H9 (cell line): ENCODE data around the gene BEST3. TPM values are rescaled to one million over a fixed set of nuclear protein-coding genes. Genes with fewer than 3 reads are reported as not detected.

Experiments used
- DNase-seq: peaks from one replicate; pipeline ENCODE4 v3.0.0-alpha.2; 2017
- H2AFZ ChIP-seq: one replicate; pipeline ENCODE4 v1.6.1; 2013; ENCODE audit warnings: mild to moderate bottlenecking, low read length, control low read depth, moderate library complexity
- H2AK5ac ChIP-seq: 2 replicates; pipeline ENCODE4 v1.6.1; 2013; ENCODE audit warnings: low read length, control low read depth, mixed read lengths; ENCODE audit not compliant: insufficient read length
- H2BK120ac ChIP-seq: one replicate; pipeline ENCODE4 v1.6.1; 2013; ENCODE audit warnings: low read depth, mild to moderate bottlenecking, low read length, control low read depth, inconsistent platforms; ENCODE audit not compliant: poor library complexity, severe bottlenecking
- H2BK12ac ChIP-seq: 2 replicates; pipeline ENCODE4 v1.6.1; 2013; ENCODE audit warnings: low read length, control low read depth, mixed read lengths, low read depth; ENCODE audit not compliant: insufficient read length
- H2BK15ac ChIP-seq: 2 replicates; pipeline ENCODE4 v1.6.1; 2013; ENCODE audit warnings: low read depth, low read length, control low read depth
- H2BK20ac ChIP-seq: one replicate; pipeline ENCODE4 v1.6.1; 2013; ENCODE audit warnings: low read depth, mild to moderate bottlenecking, low read length, control low read depth, inconsistent platforms; ENCODE audit not compliant: poor library complexity, severe bottlenecking
- H2BK5ac ChIP-seq: 2 replicates; pipeline ENCODE4 v1.6.1; 2013; ENCODE audit warnings: low read length, control low read depth, mixed read lengths; ENCODE audit not compliant: insufficient read length
- H3K14ac ChIP-seq: 2 replicates; pipeline ENCODE4 v1.6.1; 2013; ENCODE audit warnings: low read length, control low read depth; ENCODE audit not compliant: insufficient read depth
- H3K18ac ChIP-seq: 2 replicates; pipeline ENCODE4 v1.6.1; 2013; ENCODE audit warnings: low read depth, mild to moderate bottlenecking, mixed read lengths, low read length, control low read depth; ENCODE audit not compliant: insufficient read length
- H3K23ac ChIP-seq: 2 replicates; pipeline ENCODE4 v1.6.1; 2013; ENCODE audit warnings: low read length, control low read depth, mixed read lengths, low read depth; ENCODE audit not compliant: insufficient read length
- H3K23me2 ChIP-seq: 2 replicates; pipeline ENCODE4 v1.6.1; 2013; ENCODE audit warnings: low read depth, mild to moderate bottlenecking, mixed read lengths, low read length, control low read depth; ENCODE audit not compliant: insufficient read length, poor library complexity, severe bottlenecking
- H3K27ac ChIP-seq: 2 replicates; pipeline ENCODE4 v1.5.1; 2013; ENCODE audit warnings: low read length, control low read depth, mixed read lengths, low read depth; ENCODE audit not compliant: insufficient read length
- H3K27me3 ChIP-seq: 2 replicates; pipeline ENCODE4 v1.6.1; 2013; ENCODE audit warnings: low read length, control low read depth, inconsistent platforms; ENCODE audit not compliant: insufficient read depth
- H3K4ac ChIP-seq: 2 replicates; pipeline ENCODE4 v1.6.1; 2013; ENCODE audit warnings: low read depth, mild to moderate bottlenecking, control low read depth, inconsistent platforms, low read length, moderate library complexity
- H3K4me1 ChIP-seq: 2 replicates; pipeline ENCODE4 v1.6.1; 2013; ENCODE audit warnings: low read length, control low read depth, inconsistent platforms; ENCODE audit not compliant: insufficient read depth
- H3K4me2 ChIP-seq: 2 replicates; pipeline ENCODE4 v1.6.1; 2013; ENCODE audit warnings: low read length, control low read depth, mixed read lengths; ENCODE audit not compliant: insufficient read length, insufficient read depth
- H3K56ac ChIP-seq: 2 replicates; pipeline ENCODE4 v1.6.1; 2013; ENCODE audit warnings: low read depth, mild to moderate bottlenecking, mixed read lengths, low read length, control low read depth; ENCODE audit not compliant: insufficient read length
- H3K79me1 ChIP-seq: 2 replicates; pipeline ENCODE4 v1.6.1; 2013; ENCODE audit warnings: low read depth, mild to moderate bottlenecking, moderate library complexity, low read length, control low read depth, inconsistent platforms; ENCODE audit not compliant: insufficient read depth, poor library complexity, severe bottlenecking
- H3K79me2 ChIP-seq: 2 replicates; pipeline ENCODE4 v1.6.1; 2013; ENCODE audit warnings: low read length, control low read depth, inconsistent platforms; ENCODE audit not compliant: insufficient read depth
- H3K9ac ChIP-seq: 2 replicates; pipeline ENCODE4 v1.6.1; 2013; ENCODE audit warnings: low read length, control low read depth, mixed read lengths; ENCODE audit not compliant: insufficient read length; ENCODE audit errors: extremely low read depth
- H3K9me3 ChIP-seq: one replicate; pipeline ENCODE4 v1.6.1; 2013; ENCODE audit warnings: low read depth, low read length, inconsistent platforms; ENCODE audit not compliant: control insufficient read depth
- H3T11ph ChIP-seq: one replicate; pipeline ENCODE4 v1.6.1; 2013; ENCODE audit warnings: mild to moderate bottlenecking, low read length, control low read depth, inconsistent platforms
- H4K20me1 ChIP-seq: one replicate; pipeline ENCODE4 v1.6.1; 2013; ENCODE audit not compliant: control insufficient read depth, insufficient read length, insufficient read depth
- H4K5ac ChIP-seq: 2 replicates; pipeline ENCODE4 v1.6.1; 2013; ENCODE audit warnings: low read depth, mild to moderate bottlenecking, mixed read lengths, low read length, control low read depth; ENCODE audit not compliant: insufficient read length
- H4K8ac ChIP-seq: replicated peaks from 2 replicates; pipeline ENCODE4 v1.6.1; 2013; ENCODE audit warnings: low read length, control low read depth, mixed read lengths, low read depth; ENCODE audit not compliant: insufficient read length
- H4K91ac ChIP-seq: 2 replicates; pipeline ENCODE4 v1.6.1; 2013; ENCODE audit warnings: low read depth, mild to moderate bottlenecking, moderate library complexity, mixed read lengths, low read length, control low read depth; ENCODE audit not compliant: insufficient read length
- H3K27ac Mint-ChIP-seq, 3 experiments: 2 replicates in 2 of 3; 3 replicates in 1 of 3; pipeline ENCODE4 v1.8.0; 2020 to 2021; ENCODE audit warnings: mixed read lengths in 3 of 3, mild to moderate bottlenecking in 1 of 3, moderate library complexity in 1 of 3
- H3K27me3 Mint-ChIP-seq: 2 replicates; pipeline ENCODE4 v1.8.0; 2021; ENCODE audit warnings: low read depth, mild to moderate bottlenecking, moderate library complexity, mixed read lengths
- H3K36me3 Mint-ChIP-seq, 3 experiments: 2 replicates in 2 of 3; 3 replicates in 1 of 3; pipeline ENCODE4 v1.8.0; 2020 to 2021; ENCODE audit warnings: low read depth in 3 of 3, mixed read lengths in 3 of 3; ENCODE audit not compliant: insufficient read depth in 1 of 3
- H3K4me1 Mint-ChIP-seq, 2 experiments: 2 replicates each; pipeline ENCODE4 v1.8.0; 2020; ENCODE audit warnings: mixed read lengths in 2 of 2
- H3K4me3 Mint-ChIP-seq, 2 experiments: 2 replicates in 1 of 2; 3 replicates in 1 of 2; pipeline ENCODE4 v1.8.0; 2020 to 2021; ENCODE audit warnings: mild to moderate bottlenecking in 2 of 2, mixed read lengths in 2 of 2, moderate library complexity in 1 of 2
- H3K9me3 Mint-ChIP-seq, 2 experiments: 2 replicates in 1 of 2; 3 replicates in 1 of 2; pipeline ENCODE4 v1.8.0; 2020; ENCODE audit warnings: mild to moderate bottlenecking in 2 of 2, mixed read lengths in 2 of 2, moderate library complexity in 1 of 2
- CTCF ChIP-seq: fragments of 200-600 bp; sonication (generic); conservative IDR thresholded peaks from 3 replicates; pipeline ENCODE4 v1.8.0; 2021; ENCODE audit warnings: antibody characterized with exemption, mild to moderate bottlenecking
- WGBS: extraction: QIAGEN DNeasy Blood & Tissue Kit; methylation state at CpG from one replicate; pipeline ENCODE4 v1.1.7; 2013; ENCODE audit warnings: missing lambda C conversion rate, low lambda C conversion rate, mixed read lengths; ENCODE audit not compliant: insufficient read length; ENCODE audit errors: extremely low coverage; 5-methylcytosine and 5-hydroxymethylcytosine counted together
- total RNA-seq: library from RNA; stranded (reverse); gene quantifications from 2 replicates; pipeline ENCODE4 v1.2.1, GENCODE V29; 2021

BEST3 gene
- total RNA-seq, 1 experiment from 2014 or later: 0.42 TPM

DNA sequence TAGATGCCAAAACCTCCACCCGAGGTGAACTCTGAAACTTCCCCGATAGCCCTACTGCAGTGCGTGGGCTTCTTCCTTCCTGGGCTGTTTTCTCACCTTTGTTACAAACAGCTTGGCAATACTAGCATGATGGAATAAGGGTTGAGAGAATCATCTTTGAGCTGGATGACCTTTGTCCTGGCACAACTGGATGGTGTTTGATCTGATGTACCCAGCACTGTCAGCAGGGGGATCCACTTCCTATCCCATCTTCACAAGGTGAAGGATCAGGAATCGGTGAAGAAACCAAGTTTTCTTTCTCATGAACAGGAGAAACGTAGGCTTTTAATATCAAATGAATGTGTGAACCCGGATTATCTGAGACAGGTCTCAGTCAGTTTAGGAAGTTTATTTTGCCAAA lies 68.9 kb downstream of the BEST3 start:
- Histone ChIP-seq H4K20me1 (no peaks in the 10 kb centered on the region), H3K23me2 (no peaks in the 10 kb centered on the region), H3K4me2 (no peak overlapping the region), H2BK5ac (no peak overlapping the region), H3K9ac (no peak overlapping the region), H2BK20ac (no peak overlapping the region), H3K56ac (no peak overlapping the region), H3K9me3 (no peaks in the 10 kb centered on the region), H3T11ph (no peak overlapping the region), H3K4me1 (no peaks in the 10 kb centered on the region; the same call in 1 of the 2 replicates), H3K14ac (no peak overlapping the region), H3K27me3 (no peaks in the 10 kb centered on the region), H3K23ac (no peak overlapping the region), H3K4ac (no peak overlapping the region), H2BK12ac (no peak overlapping the region), H2BK120ac (no peak overlapping the region), H4K5ac (no peak overlapping the region), H3K79me1 (no peaks in the 10 kb centered on the region), H3K79me2 (no peaks in the 10 kb centered on the region), H2AFZ (no peak overlapping the region), H3K27ac (no peak overlapping the region), H4K8ac (no peak overlapping the region), H3K18ac (no peak overlapping the region), H2AK5ac (no peak overlapping the region), H2BK15ac (no peak overlapping the region), H4K91ac (no peak overlapping the region)
- TF ChIP-seq CTCF: peak; percentile 64
- Mint-ChIP-seq H3K27ac (no peak overlapping the region), H3K27me3 (no peaks in the 10 kb centered on the region), H3K4me3 (no peak overlapping the region), H3K9me3 (no peaks in the 10 kb centered on the region; a peak in 1 of 5 replicates), H3K4me1 (peaks cover 4 to 5% of the 10 kb centered on the region in 2 experiments), H3K36me3 (no peaks in the 10 kb centered on the region)
- WGBS: no CpG with 5 or more reads among the region's 6 CpGs
- peak; percentile 47 for DNase-seq
